Karpas-422 (cell line): ENCODE data around the gene CACNG5. TPM values are rescaled to one million over a fixed set of nuclear protein-coding genes. Genes with fewer than 3 reads are reported as not detected.
A peak's percentile ranks its signal among the peaks of the same experiment; 100 is the strongest.

Source experiments
- DNase-seq: peaks from one replicate; pipeline ENCODE4 v3.0.0-alpha.2; 2015
- H2AFZ ChIP-seq: fragments of 200-600 bp; sonication (generic); 2 replicates; pipeline ENCODE4 v1.6.1; 2014; ENCODE audit warnings: antibody characterized with exemption, low read length, mixed read lengths
- H3K27ac ChIP-seq: fragments of 200-600 bp; sonication (generic); 2 replicates; pipeline ENCODE4 v1.5.1; 2014; ENCODE audit warnings: mild to moderate bottlenecking, low read length, moderate library complexity
- H3K27me3 ChIP-seq: fragments of 200-600 bp; sonication (generic); 2 replicates; pipeline ENCODE4 v1.6.1; 2014; ENCODE audit warnings: low read length, mixed read lengths
- H3K36me3 ChIP-seq: fragments of 200-600 bp; sonication (generic); 2 replicates; pipeline ENCODE4 v1.6.1; 2014; ENCODE audit warnings: low read length, mixed read lengths; ENCODE audit not compliant: insufficient read depth
- H3K4me1 ChIP-seq: fragments of 200-600 bp; sonication (generic); 2 replicates; pipeline ENCODE4 v1.6.1; 2014; ENCODE audit warnings: mild to moderate bottlenecking, low read length, mixed read lengths
- H3K4me2 ChIP-seq: fragments of 200-600 bp; sonication (generic); 2 replicates; pipeline ENCODE4 v1.6.1; 2014; ENCODE audit warnings: low read length, low read depth, mild to moderate bottlenecking; ENCODE audit not compliant: poor library complexity, severe bottlenecking
- H3K4me3 ChIP-seq: fragments of 200-600 bp; sonication (generic); 2 replicates; pipeline ENCODE4 v1.5.1; 2014; ENCODE audit warnings: mild to moderate bottlenecking, antibody characterized with exemption, low read length, mixed read lengths
- H3K79me2 ChIP-seq: fragments of 200-600 bp; sonication (generic); 2 replicates; pipeline ENCODE4 v1.6.1; 2014; ENCODE audit warnings: mild to moderate bottlenecking, low read length, mixed read lengths
- H3K9ac ChIP-seq: fragments of 200-600 bp; sonication (generic); 2 replicates; pipeline ENCODE4 v1.6.0; 2014; ENCODE audit warnings: low read length
- H3K9me2 ChIP-seq: fragments of 200-600 bp; sonication (generic), shearing (Covaris generic); replicated peaks from 2 replicates; pipeline ENCODE4 v1.6.0; 2014; ENCODE audit warnings: mild to moderate bottlenecking, low read length, moderate library complexity; ENCODE audit not compliant: insufficient read depth
- H3K9me3 ChIP-seq: fragments of 300-700, 200-600 bp; sonication (generic); 2 replicates; pipeline ENCODE4 v1.6.1; 2014; ENCODE audit warnings: low read length, mixed read lengths
- H4K20me1 ChIP-seq: fragments of 200-600 bp; sonication (generic); 2 replicates; pipeline ENCODE4 v1.6.1; 2014; ENCODE audit warnings: mild to moderate bottlenecking, antibody characterized with exemption, low read length, low read depth; ENCODE audit not compliant: insufficient read depth
- total RNA-seq: library from RNA; depleted of rRNA; stranded (reverse); fragments of >200 nt; shearing (Covaris generic); gene quantifications from 2 replicates; pipeline ENCODE4 v1.2.3, GENCODE V29; 2014; ENCODE audit warnings: low replicate concordance

The CACNG5 gene
- total RNA-seq, 1 experiment from 2014 or later: not detected

DNA sequence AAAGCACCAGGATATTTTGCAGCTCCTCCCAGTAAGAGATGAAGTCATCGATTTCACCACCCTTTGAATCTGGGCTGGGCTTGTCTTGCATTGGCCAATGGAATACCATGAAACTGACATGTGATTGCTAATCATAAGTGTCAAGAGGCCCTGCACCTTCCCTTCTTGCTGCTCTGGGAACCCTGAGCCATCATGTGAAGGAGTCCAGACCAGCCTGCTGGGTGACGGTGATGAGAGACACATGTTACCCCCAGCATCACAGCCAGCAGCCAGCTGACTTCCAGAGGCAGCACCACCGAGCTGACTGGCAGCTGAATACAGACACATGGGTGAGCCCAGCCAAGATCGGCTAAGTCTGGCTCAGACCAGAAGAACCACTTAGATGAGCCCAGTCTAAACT is 86.0 kb downstream of the CACNG5 start:
- Histone ChIP-seq H3K4me1 (no peaks in the 10 kb centered on the region), H4K20me1 (no peaks in the 10 kb centered on the region), H3K27ac (no peak overlapping the region), H3K9me3 (no peaks in the 10 kb centered on the region), H2AFZ (no peak overlapping the region), H3K4me3 (no peak overlapping the region), H3K27me3 (no peaks in the 10 kb centered on the region), H3K9ac (no peak overlapping the region), H3K4me2 (no peak overlapping the region), H3K36me3 (no peaks in the 10 kb centered on the region), H3K9me2 (no peaks in the 10 kb centered on the region), H3K79me2 (no peaks in the 10 kb centered on the region)
- DNase-seq: no peak

DNA sequence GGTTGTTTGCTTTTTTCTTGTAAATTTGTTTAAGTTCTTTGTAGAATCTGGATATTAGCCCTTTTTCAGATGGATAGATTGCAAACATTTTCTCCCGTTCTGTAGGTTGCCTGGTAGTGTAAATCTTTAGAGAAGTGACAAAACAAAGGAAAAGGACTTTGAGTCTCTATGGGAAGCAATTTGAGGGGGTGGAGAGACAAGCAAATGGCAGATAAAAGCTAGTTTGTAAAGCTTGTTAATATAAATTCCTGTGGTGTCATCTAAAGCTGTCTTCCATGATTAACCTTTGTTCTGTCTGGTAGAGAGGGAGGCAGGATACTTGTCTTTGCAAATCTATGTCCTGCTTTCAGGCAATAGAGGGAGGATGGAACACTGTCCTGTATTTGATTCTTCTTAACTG is 89.0 kb downstream of the CACNG5 start:
- Histone ChIP-seq H3K9me3 (no peaks in the 10 kb centered on the region), H3K79me2 (no peaks in the 10 kb centered on the region), H3K9ac (no peak overlapping the region), H2AFZ (no peak overlapping the region), H3K4me2 (no peak overlapping the region), H3K27ac (no peak overlapping the region), H3K4me1 (no peaks in the 10 kb centered on the region), H3K4me3 (no peak overlapping the region), H3K36me3 (no peaks in the 10 kb centered on the region), H4K20me1 (no peaks in the 10 kb centered on the region), H3K27me3 (no peaks in the 10 kb centered on the region), H3K9me2 (no peaks in the 10 kb centered on the region)
- no peak for DNase-seq

DNA sequence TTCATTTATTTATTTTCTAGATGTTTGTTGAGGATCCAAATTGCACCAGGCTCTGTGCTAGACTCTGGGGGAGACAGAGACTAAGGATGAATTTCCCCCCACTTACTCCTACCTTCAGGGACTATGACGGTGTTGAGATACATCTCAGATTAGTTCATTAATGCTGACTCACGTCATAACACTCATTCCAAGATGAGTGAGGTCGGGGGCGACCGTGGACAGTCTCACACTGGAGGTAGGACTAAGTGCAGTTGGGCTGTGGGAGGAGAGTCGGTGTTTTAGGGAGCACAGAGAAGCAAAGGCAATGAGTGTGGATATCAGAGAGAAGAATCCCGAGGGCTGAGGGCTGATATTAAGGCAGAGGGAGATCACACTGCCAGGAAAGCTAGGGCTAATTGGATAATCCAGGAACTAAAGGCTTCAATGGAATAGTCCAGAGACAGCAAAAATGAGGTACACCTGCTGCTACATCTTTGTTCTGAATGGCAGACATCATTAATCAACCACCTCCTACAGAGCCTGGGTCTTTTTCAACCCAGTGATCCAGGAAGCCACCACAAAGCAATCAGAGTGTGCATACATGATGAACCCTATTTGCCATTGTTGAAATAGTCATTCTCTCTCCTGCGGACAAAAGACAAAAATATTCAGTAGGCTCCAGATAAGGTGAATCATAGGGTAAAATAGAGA is 91.0 kb downstream of the CACNG5 start:
- Histone ChIP-seq H3K9me3 (no peaks in the 10 kb centered on the region), H3K27ac (no peak overlapping the region), H4K20me1 (no peaks in the 10 kb centered on the region), H3K4me3 (no peak overlapping the region), H3K4me2 (no peak overlapping the region), H3K36me3 (no peaks in the 10 kb centered on the region), H2AFZ (no peak overlapping the region), H3K4me1 (no peaks in the 10 kb centered on the region), H3K9ac (no peak overlapping the region), H3K9me2 (no peaks in the 10 kb centered on the region), H3K79me2 (no peaks in the 10 kb centered on the region), H3K27me3 (no peaks in the 10 kb centered on the region)
- no peak for DNase-seq

DNA sequence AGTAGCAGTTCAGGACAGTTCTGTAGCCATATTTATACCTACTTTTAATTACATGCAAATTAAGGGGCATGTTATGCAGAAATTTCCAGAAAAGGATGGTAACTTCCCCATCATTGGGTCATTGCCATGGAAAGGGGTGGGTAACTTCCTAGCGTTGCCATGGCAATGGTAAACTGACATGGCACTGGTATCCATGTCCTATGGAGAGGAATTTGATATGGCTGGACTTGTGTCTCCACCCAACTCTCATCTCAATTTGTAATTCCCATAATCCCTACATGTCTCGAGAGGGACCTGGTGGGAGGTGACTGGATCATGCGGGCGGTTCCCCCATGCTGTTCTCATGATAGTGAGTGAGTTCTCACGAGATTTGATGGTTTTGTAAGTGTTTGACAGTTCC is 94.0 kb downstream of the CACNG5 start:
- Histone ChIP-seq H3K27ac (no peak overlapping the region), H3K4me2 (no peak overlapping the region), H3K36me3 (no peaks in the 10 kb centered on the region), H4K20me1 (no peaks in the 10 kb centered on the region), H3K9ac (no peak overlapping the region), H3K4me1 (no peaks in the 10 kb centered on the region), H3K9me3 (no peaks in the 10 kb centered on the region), H3K4me3 (no peak overlapping the region), H3K9me2 (no peaks in the 10 kb centered on the region), H3K79me2 (no peaks in the 10 kb centered on the region), H2AFZ (no peak overlapping the region), H3K27me3 (no peaks in the 10 kb centered on the region)
- DNase-seq: no peak

DNA sequence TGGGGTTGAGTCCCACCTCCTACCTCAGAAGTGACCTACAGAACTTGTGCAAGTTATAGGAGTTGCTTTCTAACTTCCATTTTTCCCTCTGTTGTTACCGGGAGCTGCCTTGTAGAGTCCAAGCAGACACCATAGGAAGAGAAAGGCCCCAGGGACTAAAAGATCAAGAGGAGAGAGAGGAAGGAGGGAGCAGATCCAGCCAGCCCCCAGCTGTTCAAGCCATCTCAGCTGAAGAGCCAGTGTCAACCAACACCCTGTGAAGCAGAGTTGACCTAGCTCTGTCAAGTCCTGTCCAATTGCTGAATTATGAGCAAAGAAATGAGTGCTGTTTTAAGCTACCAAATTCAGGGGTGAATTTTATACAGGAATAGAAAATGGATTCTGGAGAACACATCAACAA is 94.7 kb downstream of the CACNG5 start:
- Histone ChIP-seq H3K4me2 (no peak overlapping the region), H3K9me3 (no peaks in the 10 kb centered on the region), H3K9me2 (no peaks in the 10 kb centered on the region), H3K79me2 (no peaks in the 10 kb centered on the region), H3K27ac (no peak overlapping the region), H3K36me3 (no peaks in the 10 kb centered on the region), H3K9ac (no peak overlapping the region), H3K27me3 (no peaks in the 10 kb centered on the region), H2AFZ (no peak overlapping the region), H3K4me3 (no peak overlapping the region), H4K20me1 (no peaks in the 10 kb centered on the region), H3K4me1 (no peaks in the 10 kb centered on the region)
- no peak for DNase-seq

DNA sequence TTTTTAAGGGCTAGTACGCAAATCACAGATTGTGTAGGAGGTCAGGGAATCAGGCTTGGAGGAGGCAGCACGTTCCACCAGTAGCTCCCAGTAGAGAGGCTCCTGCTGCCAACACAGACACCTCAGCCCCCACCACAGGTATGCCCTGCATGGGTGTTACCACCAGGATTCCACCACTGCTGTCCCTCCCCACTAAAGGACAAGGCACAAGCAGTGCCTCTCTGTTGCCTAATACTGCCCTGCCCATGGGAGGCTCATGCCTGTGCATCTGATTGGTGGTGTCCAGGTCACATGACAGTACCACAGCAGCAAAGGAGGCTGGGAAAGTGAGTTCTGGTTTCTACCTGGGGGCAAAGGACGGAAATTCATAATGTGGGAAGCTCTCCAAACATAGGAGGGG is 96.0 kb downstream of the CACNG5 start:
- no peaks in the 10 kb centered on the region for H3K9me3 ChIP-seq
- no peaks in the 10 kb centered on the region for H3K4me1 ChIP-seq
- no peaks in the 10 kb centered on the region for H3K27me3 ChIP-seq
- H3K4me3 ChIP-seq: no peak overlapping the region
- no peak overlapping the region for H3K9ac ChIP-seq
- no peaks in the 10 kb centered on the region for H3K36me3 ChIP-seq
- no peaks in the 10 kb centered on the region for H4K20me1 ChIP-seq
- no peaks in the 10 kb centered on the region for H3K79me2 ChIP-seq
- H3K9me2 ChIP-seq: no peaks in the 10 kb centered on the region
- DNase-seq: peak; percentile 69
- no peak overlapping the region for H2AFZ ChIP-seq
- H3K4me2 ChIP-seq: no peak overlapping the region
- H3K27ac ChIP-seq: no peak overlapping the region

DNA sequence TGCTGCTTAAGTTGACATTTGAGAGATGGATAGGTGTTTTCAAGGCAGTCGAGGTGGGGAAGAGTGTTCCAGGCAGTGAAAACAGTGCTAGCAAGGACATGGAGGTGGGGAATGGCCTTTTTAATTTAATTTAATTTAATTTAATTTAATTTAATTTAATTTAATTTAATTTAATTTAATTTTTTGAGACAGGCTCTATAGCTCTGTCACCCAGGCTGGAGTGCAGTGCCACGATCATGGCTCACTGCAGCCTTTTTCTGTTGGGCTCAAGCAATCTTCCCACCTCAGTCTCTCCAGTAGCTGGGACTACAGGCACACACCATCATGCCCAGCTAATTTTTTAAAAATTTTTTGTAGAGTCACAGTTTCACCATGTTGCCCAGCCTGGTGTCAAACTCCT is 97.4 kb downstream of the CACNG5 start:
- H3K4me2 ChIP-seq: no peak overlapping the region
- no peak for DNase-seq
- no peak overlapping the region for H3K4me3 ChIP-seq
- no peaks in the 10 kb centered on the region for H3K4me1 ChIP-seq
- H4K20me1 ChIP-seq: no peaks in the 10 kb centered on the region
- H3K9me2 ChIP-seq: no peaks in the 10 kb centered on the region
- H3K9me3 ChIP-seq: no peaks in the 10 kb centered on the region
- no peaks in the 10 kb centered on the region for H3K36me3 ChIP-seq
- no peaks in the 10 kb centered on the region for H3K27me3 ChIP-seq
- H3K27ac ChIP-seq: no peak overlapping the region
- no peak overlapping the region for H3K9ac ChIP-seq
- no peaks in the 10 kb centered on the region for H3K79me2 ChIP-seq
- no peak overlapping the region for H2AFZ ChIP-seq

DNA sequence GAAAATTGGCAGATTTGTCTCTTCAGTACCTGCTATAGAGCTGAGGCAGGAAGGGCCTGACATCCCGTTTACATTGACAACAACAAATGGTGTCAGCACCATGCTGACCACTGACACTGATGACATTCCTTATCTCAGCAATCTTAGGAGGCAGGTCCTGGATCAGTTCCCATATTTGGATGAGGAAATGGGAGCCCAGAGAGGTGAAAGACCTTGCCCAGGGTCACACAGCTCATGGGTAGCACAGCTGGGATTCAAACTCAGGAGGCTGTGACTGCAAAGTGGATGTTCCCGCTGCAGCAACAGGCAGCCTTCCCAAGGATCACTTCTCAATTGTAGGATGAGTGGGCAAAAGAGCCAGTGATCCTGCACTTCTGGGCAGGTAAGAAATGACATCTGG is 99.1 kb downstream of the CACNG5 start:
- Histone ChIP-seq H3K4me1 (no peaks in the 10 kb centered on the region), H3K79me2 (no peaks in the 10 kb centered on the region), H3K9me2 (no peaks in the 10 kb centered on the region), H3K36me3 (no peaks in the 10 kb centered on the region), H3K9me3 (no peaks in the 10 kb centered on the region), H3K9ac (no peak overlapping the region), H4K20me1 (no peaks in the 10 kb centered on the region), H3K27ac (no peak overlapping the region), H3K4me3 (no peak overlapping the region), H3K4me2 (no peak overlapping the region), H3K27me3 (no peaks in the 10 kb centered on the region), H2AFZ (no peak overlapping the region)
- no peak for DNase-seq
